Motor neuron (in vitro differentiated cells): ENCODE data around the gene CDK5RAP2. TPM values are rescaled to one million over a fixed set of nuclear protein-coding genes. Genes with fewer than 3 reads are reported as not detected.

Experiments
- ATAC-seq, 8 experiments: fragments of 200-7000 bp; cut with Tn5 transposase; replicated peaks in 6 of 8; 2 replicates each; pipeline ENCODE4 v1.8.0; 2021; ENCODE audit warnings: mild to moderate bottlenecking in 8 of 8, moderate library complexity in 8 of 8
- H3K27ac ChIP-seq, 2 donors: fragments of 250-450 bp; sonication (Bioruptor Pico); 2 replicates each; pipeline ENCODE4 v1.9.0; 2021; ENCODE audit warnings: antibody characterized with exemption in 2 of 2, mild to moderate bottlenecking in 2 of 2, moderate library complexity in 1 of 2
- H3K4me1 ChIP-seq, 2 donors: fragments of 250-450 bp; sonication (Bioruptor Pico); replicated peaks in 1 of 2; 2 replicates each; pipeline ENCODE4 v1.6.1; 2021; ENCODE audit warnings: antibody characterized with exemption in 2 of 2, mild to moderate bottlenecking in 2 of 2, moderate library complexity in 1 of 2
- H3K4me3 ChIP-seq, 5 donors: fragments of 250-450 bp; sonication (Bioruptor Pico); 2 replicates each; pipeline ENCODE4 v1.9.0; 2021; ENCODE audit warnings: antibody characterized with exemption in 5 of 5, mild to moderate bottlenecking in 5 of 5, moderate library complexity in 4 of 5
- whole genome bisulfite sequencing, 10 experiments: fragments of 450-650 bp; shearing (Covaris generic); methylation state at CpG; one replicate each; pipeline ENCODE4 v1.0.0; 2022; 5-methylcytosine and 5-hydroxymethylcytosine counted together
- in situ Hi-C, 9 experiments: fragments of 400-800 bp; cut with MboI; loops; one replicate each; pipeline ENCODE4 v1.15.0; 2021; ENCODE audit warnings: low sequenced_read_pairs in 9 of 9, low pct_unique_long_range_greater_than_20kb in 2 of 9; ENCODE audit not compliant: unreplicated experiment in 9 of 9
- total RNA-seq, 8 experiments: library from RNA; unstranded; fragments of 300-600 nt; gene quantifications; 2 replicates each; pipeline versions ENCODE4 v1.2.3 to v1.2.4, GENCODE V29; 2022

CDK5RAP2 gene
- total RNA-seq, 8 experiments from 2014 or later, result 14.1 to 60.0 (median 34.4) TPM

DNA sequence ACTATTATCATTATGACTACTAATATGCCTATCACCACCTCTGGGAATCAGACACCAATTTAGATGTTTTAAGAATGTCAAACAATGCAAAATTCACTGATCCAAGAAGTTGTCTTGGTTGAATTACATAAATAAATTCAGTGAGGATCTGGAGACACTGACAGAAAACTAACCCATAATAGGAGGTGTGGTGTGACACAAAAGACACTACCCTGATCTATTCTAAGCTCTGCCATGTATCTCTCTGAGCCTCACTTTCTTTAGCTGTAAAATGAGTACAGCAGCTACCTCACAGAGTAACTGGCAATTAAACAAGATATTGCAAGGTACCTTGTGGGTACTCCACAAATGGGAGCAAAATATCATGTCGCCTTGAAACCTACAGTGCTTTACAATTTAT lies 7.5 kb downstream of the CDK5RAP2 start:
- Histone ChIP-seq H3K4me1 (no peaks in the 10 kb centered on the region), H3K27ac (no peak overlapping the region), H3K4me3 (no peak overlapping the region)
- in situ Hi-C loops, result no loop called here
- WGBS, 10 experiments, result 82 to 100% (median 100%) methylated on average over 1 of the region's 1 CpG; no CpG with 5 or more reads in 6 of the 10 experiments
- ATAC-seq, result peak in 2 of 8 experiments; percentile 24 to 53

DNA sequence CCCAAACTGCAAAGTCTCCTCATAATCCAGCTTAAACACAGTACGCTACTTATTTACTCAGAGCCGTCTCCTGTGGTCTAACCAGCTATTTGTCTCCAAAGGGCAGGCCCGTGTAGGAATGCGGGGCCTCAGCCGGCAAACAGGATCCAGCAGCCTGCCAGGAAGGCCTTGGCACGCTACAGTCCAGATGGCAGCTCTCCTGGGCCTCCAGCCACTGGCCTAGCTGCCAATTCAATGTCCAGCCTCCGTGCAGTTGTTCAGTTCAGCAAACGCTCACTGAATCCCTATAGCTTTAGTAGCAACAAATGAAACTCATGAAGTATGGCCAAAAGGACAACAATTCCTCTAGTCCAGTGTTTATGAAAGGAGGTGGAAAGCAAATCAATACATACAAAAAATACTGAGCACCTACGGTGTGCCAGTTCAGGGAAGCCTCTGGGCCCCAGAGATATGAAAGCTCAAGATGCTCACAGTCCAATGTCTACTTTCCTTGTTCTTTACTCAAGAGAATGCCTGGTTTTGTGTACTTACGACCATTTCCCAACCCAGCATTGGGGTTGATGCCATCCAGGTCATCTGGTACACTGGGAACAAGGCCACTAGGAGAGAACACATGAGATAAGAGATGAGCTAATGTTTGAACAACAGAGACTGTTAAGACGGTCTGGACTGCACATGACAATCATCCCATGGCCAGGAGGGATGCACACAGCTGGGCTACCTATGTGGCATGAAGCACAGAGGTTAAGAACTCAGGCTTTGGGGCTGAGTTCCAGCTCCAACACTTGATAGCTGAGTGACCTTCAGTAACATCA lies 8.3 kb downstream of the CDK5RAP2 start:
- Histone ChIP-seq H3K4me1 (no peaks in the 10 kb centered on the region), H3K27ac (no peak overlapping the region), H3K4me3 (no peak overlapping the region)
- peak in 3 of 8 experiments; percentile 61 to 88 (median 62) for ATAC-seq
- in situ Hi-C loops, result no loop called here
- 32 to 97% (median 87%) methylated on average over 1 to 11 of the region's 11 CpGs; no CpG with 5 or more reads in 2 of the 10 experiments for WGBS, 10 experiments

DNA sequence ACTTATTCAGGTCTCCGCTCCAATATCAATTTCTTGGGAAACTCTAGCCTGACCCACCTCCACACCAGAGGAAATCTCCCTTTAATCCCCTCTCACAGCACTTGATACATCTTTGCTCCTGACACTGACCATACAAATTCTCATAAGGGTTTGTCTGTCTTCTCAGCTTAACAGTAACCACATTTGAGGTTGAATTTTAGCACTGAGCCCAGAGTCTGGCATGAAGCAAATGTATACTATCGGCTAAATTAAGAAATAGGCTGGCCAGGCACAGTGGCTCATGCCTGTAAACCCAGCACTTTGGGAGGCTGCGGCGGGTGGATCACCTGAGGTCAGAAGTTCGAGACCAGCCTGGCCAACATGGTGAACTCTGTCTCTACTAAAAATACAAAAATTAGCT lies 9.7 kb downstream of the CDK5RAP2 start:
- Histone ChIP-seq H3K4me3 (no peak overlapping the region), H3K27ac (no peak overlapping the region), H3K4me1 (no peaks in the 10 kb centered on the region)
- WGBS, 10 experiments, result 71 to 100% (median 100%) methylated on average over 1 to 3 of the region's 5 CpGs; no CpG with 5 or more reads in 4 of the 10 experiments
- ATAC-seq, result no peak
- in situ Hi-C loops, result no loop called here

DNA sequence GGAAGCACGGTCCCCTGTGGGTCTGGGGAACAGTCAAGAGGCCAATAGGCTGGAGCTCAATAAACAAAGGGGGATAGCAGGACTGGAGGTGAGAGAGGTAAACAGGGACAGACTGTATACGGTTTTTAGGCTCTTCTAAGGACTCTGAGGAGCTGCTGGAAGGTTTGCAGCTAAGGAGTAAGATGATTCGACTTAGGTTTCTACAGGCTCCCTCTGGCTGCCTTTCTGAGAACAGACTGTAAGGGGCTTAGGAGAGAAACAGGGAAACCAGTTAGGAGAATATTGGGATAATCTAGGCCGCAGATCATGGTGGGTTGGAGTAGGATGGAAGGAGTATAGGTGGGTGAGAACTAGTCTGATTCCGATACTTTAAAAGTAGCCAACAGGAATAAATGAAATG lies 10.4 kb downstream of the CDK5RAP2 start:
- in situ Hi-C loops, result no loop called here
- H3K4me3 ChIP-seq, result no peak overlapping the region
- H3K4me1 ChIP-seq, result no peaks in the 10 kb centered on the region
- ATAC-seq, result no peak
- 86 to 100% (median 98%) methylated on average over 1 to 5 of the region's 5 CpGs; no CpG with 5 or more reads in 2 of the 10 experiments for WGBS, 10 experiments
- H3K27ac ChIP-seq, result no peak overlapping the region

DNA sequence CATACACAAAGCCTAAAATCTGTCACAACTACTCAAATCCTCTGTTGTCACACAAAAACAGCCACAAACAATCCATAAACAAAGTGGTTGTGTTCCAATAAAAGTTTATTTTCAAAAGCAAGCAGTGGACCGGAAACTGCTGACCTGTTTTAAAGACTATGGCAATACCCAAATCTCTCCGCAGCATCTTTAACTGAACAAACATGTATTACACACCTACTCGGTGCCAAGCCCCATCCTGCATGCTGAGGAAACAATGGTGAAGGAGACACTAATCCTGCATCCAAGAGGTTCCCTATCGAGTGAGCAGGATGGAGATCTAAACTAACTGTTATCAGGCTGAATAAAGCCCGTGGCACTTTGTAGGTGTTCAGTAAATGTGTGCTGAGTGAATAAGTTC lies 11.2 kb downstream of the CDK5RAP2 start:
- no peak for ATAC-seq
- 95 to 100% (median 100%) methylated on average over 1 to 5 of the region's 5 CpGs; no CpG with 5 or more reads in 1 of the 10 experiments for WGBS, 10 experiments
- in situ Hi-C loops, result no loop called here
- Histone ChIP-seq H3K4me1 (no peaks in the 10 kb centered on the region), H3K27ac (no peak overlapping the region), H3K4me3 (no peak overlapping the region)

DNA sequence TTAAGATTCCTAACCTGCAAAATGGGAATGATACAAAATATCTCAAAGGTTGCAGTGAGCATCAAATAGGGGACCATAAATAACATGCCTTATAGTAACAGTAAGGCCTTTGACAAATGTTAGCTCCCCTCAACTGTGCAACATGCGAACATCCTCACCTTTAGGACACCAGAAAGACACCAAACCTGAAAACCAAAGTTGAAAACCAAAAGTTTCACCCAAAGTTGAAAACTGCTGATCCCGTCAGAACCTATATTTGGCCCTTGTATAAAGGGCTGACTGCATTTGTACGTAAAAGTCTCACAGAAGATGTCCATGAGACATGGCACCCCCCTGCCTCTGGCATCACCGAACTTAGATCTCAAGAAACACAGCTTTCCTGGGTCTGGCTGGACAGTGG lies 12.1 kb downstream of the CDK5RAP2 start:
- ATAC-seq, result no peak
- WGBS, 10 experiments, result 80 to 100% (median 96%) methylated on average over 1 to 4 of the region's 4 CpGs; no CpG with 5 or more reads in 1 of the 10 experiments
- no peaks in the 10 kb centered on the region for H3K4me1 ChIP-seq
- no peak overlapping the region for H3K4me3 ChIP-seq
- in situ Hi-C loops, result no loop called here
- no peak overlapping the region for H3K27ac ChIP-seq

DNA sequence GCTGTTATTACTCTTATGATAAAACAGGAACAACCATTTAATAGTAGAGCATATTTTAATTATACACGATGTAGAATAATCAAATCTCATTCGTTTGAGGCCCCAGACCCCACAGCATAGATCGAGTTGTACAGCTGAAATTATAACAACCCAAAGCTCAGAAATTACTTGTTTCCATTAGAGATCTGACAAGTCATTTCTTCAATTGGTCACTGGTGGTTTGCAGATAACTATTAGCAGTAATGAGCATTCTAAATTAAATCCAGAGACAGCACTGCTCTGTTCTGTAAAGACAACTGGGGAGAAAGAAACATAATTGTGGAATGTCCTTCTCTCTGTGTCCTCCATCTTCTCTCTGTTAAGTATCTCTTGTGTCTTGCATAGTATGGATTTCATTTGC lies 12.9 kb downstream of the CDK5RAP2 start:
- Histone ChIP-seq H3K4me3 (no peak overlapping the region), H3K4me1 (no peaks in the 10 kb centered on the region), H3K27ac (no peak overlapping the region)
- WGBS, 10 experiments, result 80 to 100% (median 100%) methylated on average over 1 to 3 of the region's 3 CpGs; no CpG with 5 or more reads in 1 of the 10 experiments
- no peak for ATAC-seq
- in situ Hi-C loops, result no loop called here

DNA sequence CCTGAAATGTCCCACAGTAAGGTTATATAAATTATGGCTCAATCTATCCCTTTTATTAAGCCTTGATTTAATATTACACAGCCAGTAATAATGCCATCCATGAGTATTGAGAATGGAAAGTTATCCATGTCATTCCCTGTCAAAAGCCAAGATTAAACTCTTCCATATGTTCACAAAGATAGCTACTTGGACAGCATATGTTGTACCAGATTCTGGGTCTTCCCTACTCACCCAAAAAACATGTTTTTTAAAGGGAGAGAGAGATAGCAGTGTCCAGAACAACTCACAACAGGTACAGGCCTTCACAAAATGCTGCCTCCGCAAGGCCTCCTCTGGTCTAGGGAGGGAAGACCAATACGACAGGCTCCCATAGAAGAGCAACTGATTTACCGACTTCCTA lies 15.4 kb downstream of the CDK5RAP2 start:
- in situ Hi-C loops, result no loop called here

DNA sequence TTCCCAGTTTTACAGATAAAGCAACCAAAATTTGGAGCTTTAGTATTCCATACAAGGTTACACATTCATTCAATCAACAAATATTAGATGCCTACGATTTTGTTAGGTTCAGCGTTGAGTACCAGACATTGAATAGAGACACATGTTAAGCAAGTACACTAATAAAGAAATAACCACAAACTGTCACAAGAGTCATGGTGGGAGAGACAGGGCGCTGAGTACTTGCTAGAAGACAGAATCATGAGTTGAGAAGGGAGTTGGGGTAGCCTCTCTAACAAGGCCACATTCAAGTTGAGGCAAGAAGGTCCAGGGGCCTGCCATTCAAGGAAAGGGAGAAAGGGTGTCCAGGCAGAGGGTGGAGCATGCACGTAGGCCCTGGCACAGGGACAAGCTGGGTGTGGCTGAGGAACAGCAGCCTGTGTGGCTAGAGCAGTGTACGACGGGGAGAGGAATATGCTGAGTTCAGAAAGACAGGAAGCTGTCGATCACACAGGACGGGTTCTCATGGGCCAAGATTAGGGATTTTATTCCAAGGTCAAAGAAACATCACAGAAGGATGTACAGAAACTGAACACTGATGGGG lies 17.0 kb downstream of the CDK5RAP2 start:
- Histone ChIP-seq H3K4me1 (no peaks in the 10 kb centered on the region), H3K27ac (no peak overlapping the region), H3K4me3 (no peak overlapping the region)
- in situ Hi-C loops, result no loop called here
- WGBS, 10 experiments, result 40 to 100% (median 82%) methylated on average over 1 to 7 of the region's 8 CpGs
- ATAC-seq, result peak in 4 of 8 experiments; percentile 12 to 99 (median 94)

More for the DNA sequence above, 15.4 kb downstream of the CDK5RAP2 start:
- 90 to 100% (median 100%) methylated on average over 1 to 3 of the region's 3 CpGs; no CpG with 5 or more reads in 5 of the 10 experiments for WGBS, 10 experiments
- H3K27ac ChIP-seq, result no peak overlapping the region
- ATAC-seq, result no peak
- H3K4me1 ChIP-seq, result no peaks in the 10 kb centered on the region
- H3K4me3 ChIP-seq, result no peak overlapping the region

DNA sequence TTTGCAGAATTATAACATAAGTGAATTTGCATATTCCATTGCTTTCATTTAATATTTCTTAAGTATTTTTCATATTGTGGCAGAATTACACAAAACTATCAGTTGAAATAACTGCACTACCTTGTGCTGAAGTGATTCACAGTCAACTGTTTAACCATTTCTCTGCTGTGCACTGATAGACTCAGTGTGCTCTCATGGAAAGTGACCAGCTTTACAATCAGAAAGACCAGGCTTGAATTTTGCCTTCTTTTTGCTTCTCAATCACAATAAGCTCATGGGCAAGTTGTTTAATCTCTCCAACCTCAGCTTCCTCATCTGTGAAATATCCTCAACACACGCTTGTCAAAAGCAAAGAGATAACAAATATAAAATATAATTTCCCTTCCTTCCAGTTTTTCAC lies 18.3 kb downstream of the CDK5RAP2 start:
- in situ Hi-C loops, result no loop called here
- 89 to 100% (median 100%) methylated on average over 1 of the region's 1 CpG; no CpG with 5 or more reads in 3 of the 10 experiments for WGBS, 10 experiments

DNA sequence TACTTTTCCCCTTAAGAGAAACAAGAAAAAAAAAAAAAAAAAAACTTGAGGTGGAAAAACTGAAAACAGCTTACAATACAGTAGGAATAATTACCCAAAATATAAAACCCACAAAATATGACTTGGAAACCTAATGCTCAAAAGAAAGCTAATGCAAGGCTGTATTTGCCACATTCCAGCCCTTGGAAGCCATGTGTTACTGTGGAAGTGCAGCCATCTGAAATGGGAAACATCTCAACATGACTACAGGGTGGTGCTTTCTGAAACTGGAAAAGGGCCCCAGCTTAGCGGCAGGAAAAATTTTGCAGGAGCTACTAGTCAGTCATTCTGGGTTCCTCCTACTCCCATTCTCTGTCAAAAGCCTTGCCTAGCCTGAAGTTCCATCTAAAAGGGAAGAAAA lies 20.4 kb downstream of the CDK5RAP2 start:
- 14 to 100% (median 75%) methylated on average over 1 of the region's 1 CpG; no CpG with 5 or more reads in 3 of the 10 experiments for WGBS, 10 experiments
- Histone ChIP-seq H3K4me1 (no peaks in the 10 kb centered on the region), H3K27ac (no peak overlapping the region), H3K4me3 (no peak overlapping the region)
- ATAC-seq, result peak in 1 of 8 experiments; percentile 16
- in situ Hi-C loops, result no loop called here

More for the DNA sequence above, 18.3 kb downstream of the CDK5RAP2 start:
- Histone ChIP-seq H3K4me3 (no peak overlapping the region), H3K4me1 (no peaks in the 10 kb centered on the region), H3K27ac (no peak overlapping the region)
- no peak for ATAC-seq

DNA sequence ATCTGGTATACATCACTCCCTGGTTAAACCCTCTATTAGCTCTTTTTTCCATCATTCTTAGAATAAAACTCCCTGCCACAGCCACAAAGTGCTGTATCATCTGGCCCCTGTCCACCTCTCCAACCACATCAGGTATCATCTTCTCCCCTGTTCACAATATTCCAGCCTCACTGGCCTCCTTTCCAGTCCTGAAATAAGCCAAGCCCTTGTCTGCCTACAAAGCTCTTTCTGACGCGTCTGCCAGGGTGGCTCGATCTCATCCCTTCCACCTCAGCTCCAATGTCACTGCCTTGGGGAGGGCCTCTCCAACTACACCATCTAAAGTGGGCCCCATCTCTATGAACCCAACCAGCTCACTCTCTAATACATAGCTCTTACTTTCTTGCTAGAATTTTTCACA lies 21.5 kb downstream of the CDK5RAP2 start:
- ATAC-seq, result no peak
- 80 to 100% (median 100%) methylated on average over 1 to 3 of the region's 3 CpGs; no CpG with 5 or more reads in 4 of the 10 experiments for WGBS, 10 experiments
- Histone ChIP-seq H3K4me1 (no peaks in the 10 kb centered on the region), H3K4me3 (no peak overlapping the region), H3K27ac (no peak overlapping the region)
- in situ Hi-C loops, result no loop called here

DNA sequence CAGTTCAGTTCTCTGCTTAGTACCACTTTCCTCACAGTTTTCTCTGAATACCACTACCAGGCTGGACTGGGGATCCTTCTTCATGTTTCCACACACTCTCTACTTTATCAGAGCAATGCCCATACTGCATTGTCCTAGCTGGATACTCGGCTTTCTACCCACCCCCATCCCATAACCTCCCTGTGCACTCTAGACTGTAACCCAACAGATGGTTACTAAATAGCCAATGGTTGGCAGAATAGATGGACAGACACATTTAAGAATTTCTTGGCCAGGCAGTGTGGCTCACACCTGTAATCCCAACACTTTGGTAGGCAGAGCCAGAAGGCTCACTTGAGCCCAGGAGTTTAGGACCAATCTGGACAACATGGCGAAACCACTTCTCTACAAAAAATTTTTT lies 22.8 kb downstream of the CDK5RAP2 start:
- ATAC-seq, result peak in 1 of 8 experiments; percentile 12
- no peaks in the 10 kb centered on the region for H3K4me1 ChIP-seq
- 0 to 100% (median 50%) methylated on average over 1 to 2 of the region's 2 CpGs; no CpG with 5 or more reads in 5 of the 10 experiments for WGBS, 10 experiments
- H3K27ac ChIP-seq, result no peak overlapping the region
- in situ Hi-C loops, result no loop called here
- no peak overlapping the region for H3K4me3 ChIP-seq
